B cell (primary cell): ENCODE measurements around the gene GIPC1. TPM values are rescaled to one million over a fixed set of nuclear protein-coding genes. Genes with fewer than 3 reads are reported as not detected.
A peak's percentile ranks its signal among the peaks of the same experiment; 100 is the strongest.

ENCODE experiments used
- ATAC-seq: fragments of 200-7000 bp; cut with Tn5 transposase; one replicate; pipeline ENCODE4 v1.10.0; 2021; ENCODE audit warnings: low read depth, mild to moderate bottlenecking, moderate number of reproducible peaks, moderate library complexity
- CTCF ChIA-PET: fragments of 350-600 bp; sonication (Branson Sonifier 250); formaldehyde crosslinking; loops from one replicate; lab custom pipeline; 2021; ENCODE audit warnings: antibody characterized with exemption, inconsistent platforms; lab: Charles Lee
- POLR2A ChIA-PET: fragments of 350-600 bp; sonication (Branson Sonifier 250); formaldehyde crosslinking; loops from one replicate; lab custom pipeline; 2021; ENCODE audit warnings: antibody characterized with exemption; lab: Charles Lee
- DNase-seq: peaks from one replicate; pipeline ENCODE4 v3.0.0; 2013
- H2AFZ ChIP-seq: 2 replicates; pipeline ENCODE4 v1.6.1; 2012; ENCODE audit warnings: mild to moderate bottlenecking, low read depth, low read length; ENCODE audit not compliant: insufficient read depth, poor library complexity, severe bottlenecking
- H3K27ac ChIP-seq, 2 donors: 1 replicate in 1 of 2; 2 replicates in 1 of 2; pipeline ENCODE4 v1.5.1; 2012 to 2013; ENCODE audit warnings: low read length in 2 of 2, mild to moderate bottlenecking in 2 of 2, moderate library complexity in 1 of 2
- H3K27me3 ChIP-seq, 4 experiments: fragments of 200-600 bp in 1 of 4; sonication (generic) in 1 of 4; replicated peaks in 1 of 4; 1 replicate in 2 of 4; 2 replicates in 2 of 4; pipeline versions ENCODE4 v1.6.1 to v1.7.0; 2013 to 2016; ENCODE audit warnings: low read length in 3 of 4, mild to moderate bottlenecking in 2 of 4, mixed read lengths in 1 of 4, moderate library complexity in 1 of 4; ENCODE audit not compliant: insufficient read depth in 4 of 4, control insufficient read depth in 3 of 4; ENCODE audit errors: control extremely low read depth in 1 of 4
- H3K36me3 ChIP-seq, 2 experiments: replicated peaks in 1 of 2; 1 replicate in 1 of 2; 2 replicates in 1 of 2; pipeline versions ENCODE4 v1.6.1 to v1.7.1; 2013; ENCODE audit warnings: low read length in 1 of 2; ENCODE audit not compliant: insufficient read depth in 2 of 2, control insufficient read depth in 1 of 2; ENCODE audit errors: control extremely low read depth in 1 of 2, extremely low read depth in 1 of 2
- H3K4me1 ChIP-seq, 2 donors: fragments of 200-600 bp in 1 of 2; sonication (generic) in 1 of 2; 1 replicate in 1 of 2; 2 replicates in 1 of 2; pipeline versions ENCODE4 v1.5.1 to v1.6.1; 2013 to 2017; ENCODE audit warnings: low read length in 2 of 2; ENCODE audit not compliant: control insufficient read depth in 2 of 2, insufficient read depth in 2 of 2
- H3K4me2 ChIP-seq: replicated peaks from 2 replicates; pipeline ENCODE3; 2012; ENCODE audit warnings: mild to moderate bottlenecking, low read depth, low read length; ENCODE audit not compliant: poor library complexity, severe bottlenecking
- H3K4me3 ChIP-seq, 5 experiments: fragments of 200-600 bp in 1 of 5; sonication (generic) in 1 of 5; 1 replicate in 3 of 5; 2 replicates in 2 of 5; pipeline versions ENCODE4 v1.5.1 to v1.7.0; 2011 to 2016; ENCODE audit warnings: low read length in 4 of 5, mild to moderate bottlenecking in 4 of 5, low read depth in 2 of 5, control low read depth in 1 of 5, moderate library complexity in 1 of 5; ENCODE audit not compliant: insufficient read depth in 1 of 5; ENCODE audit errors: control extremely low read depth in 1 of 5, extremely low read depth in 1 of 5
- H3K79me2 ChIP-seq: fragments of 200-600 bp; sonication (generic); one replicate; pipeline ENCODE4 v1.6.0; 2016; ENCODE audit warnings: low read length; ENCODE audit not compliant: control insufficient read depth, insufficient read depth
- H3K9ac ChIP-seq: fragments of 200-600 bp; sonication (generic); 2 replicates; pipeline ENCODE4 v1.6.1; 2017; ENCODE audit warnings: mild to moderate bottlenecking, low read length, moderate library complexity
- H3K9me3 ChIP-seq, 3 donors: one replicate each; pipeline versions ENCODE4 v1.6.1 to v1.7.1; 2013; ENCODE audit warnings: low read length in 2 of 3; ENCODE audit not compliant: control insufficient read depth in 2 of 3, insufficient read depth in 1 of 3; ENCODE audit errors: control extremely low read depth in 1 of 3
- H4K20me1 ChIP-seq: 2 replicates; pipeline ENCODE4 v1.6.0; 2012; ENCODE audit warnings: mild to moderate bottlenecking, low read length; ENCODE audit not compliant: insufficient read depth, control insufficient read depth, poor library complexity, severe bottlenecking
- H3K27ac Mint-ChIP-seq: one replicate; pipeline ENCODE4 v1.8.0; 2021; ENCODE audit warnings: mixed read lengths
- H3K27me3 Mint-ChIP-seq: one replicate; pipeline ENCODE4 v1.8.0; 2021; ENCODE audit warnings: mixed read lengths
- H3K4me1 Mint-ChIP-seq: one replicate; pipeline ENCODE4 v1.8.0; 2021; ENCODE audit warnings: mixed read lengths
- H3K4me3 Mint-ChIP-seq: one replicate; pipeline ENCODE4 v1.8.0; 2021; ENCODE audit warnings: mixed read lengths
- H3K9me3 Mint-ChIP-seq: one replicate; pipeline ENCODE4 v1.8.0; 2022; ENCODE audit warnings: mixed read lengths; ENCODE audit not compliant: insufficient read depth
- CTCF ChIP-seq: fragments of 200-600 bp; IDR thresholded peaks from one replicate; pipeline ENCODE4 v1.8.0; 2022; ENCODE audit warnings: antibody characterized with exemption, mild to moderate bottlenecking
- EZH2 ChIP-seq: IDR thresholded peaks from 2 replicates; pipeline ENCODE4 v1.6.1; 2012; ENCODE audit warnings: borderline replicate concordance, low read depth, mild to moderate bottlenecking, moderate library complexity, low read length; ENCODE audit not compliant: insufficient read depth, poor library complexity, severe bottlenecking
- WGBS: methylation state at CpG from one replicate; pipeline ENCODE4 v1.1.5; 2013; ENCODE audit warnings: missing lambda C conversion rate; ENCODE audit not compliant: insufficient coverage; 5-methylcytosine and 5-hydroxymethylcytosine counted together
- intact Hi-C: fragments of 100-400 bp; cut with micrococcal nuclease; formaldehyde crosslinking; loops from one replicate; pipeline ENCODE4 v1.10.0; 2022
- polyA plus RNA-seq: library from polyadenylated mRNA; depleted of rRNA; stranded (reverse); fragments of >200 nt; gene quantifications from 2 replicates; pipeline ENCODE4 v1.2.3, GENCODE V29; 2012
- total RNA-seq, 2 donors: library from RNA; stranded (reverse); fragments of 120-200 nt in 1 of 2; gene quantifications; 1 replicate in 1 of 2; 2 replicates in 1 of 2; pipeline versions ENCODE4 v1.2.3 to v1.2.4, GENCODE V29; 2013 to 2022

The GIPC1 gene
- total and polyA plus RNA-seq, 2 donors (not counting 1 experiment from before 2014, with no cell fraction given) = 11.3 to 12.0 TPM

DNA sequence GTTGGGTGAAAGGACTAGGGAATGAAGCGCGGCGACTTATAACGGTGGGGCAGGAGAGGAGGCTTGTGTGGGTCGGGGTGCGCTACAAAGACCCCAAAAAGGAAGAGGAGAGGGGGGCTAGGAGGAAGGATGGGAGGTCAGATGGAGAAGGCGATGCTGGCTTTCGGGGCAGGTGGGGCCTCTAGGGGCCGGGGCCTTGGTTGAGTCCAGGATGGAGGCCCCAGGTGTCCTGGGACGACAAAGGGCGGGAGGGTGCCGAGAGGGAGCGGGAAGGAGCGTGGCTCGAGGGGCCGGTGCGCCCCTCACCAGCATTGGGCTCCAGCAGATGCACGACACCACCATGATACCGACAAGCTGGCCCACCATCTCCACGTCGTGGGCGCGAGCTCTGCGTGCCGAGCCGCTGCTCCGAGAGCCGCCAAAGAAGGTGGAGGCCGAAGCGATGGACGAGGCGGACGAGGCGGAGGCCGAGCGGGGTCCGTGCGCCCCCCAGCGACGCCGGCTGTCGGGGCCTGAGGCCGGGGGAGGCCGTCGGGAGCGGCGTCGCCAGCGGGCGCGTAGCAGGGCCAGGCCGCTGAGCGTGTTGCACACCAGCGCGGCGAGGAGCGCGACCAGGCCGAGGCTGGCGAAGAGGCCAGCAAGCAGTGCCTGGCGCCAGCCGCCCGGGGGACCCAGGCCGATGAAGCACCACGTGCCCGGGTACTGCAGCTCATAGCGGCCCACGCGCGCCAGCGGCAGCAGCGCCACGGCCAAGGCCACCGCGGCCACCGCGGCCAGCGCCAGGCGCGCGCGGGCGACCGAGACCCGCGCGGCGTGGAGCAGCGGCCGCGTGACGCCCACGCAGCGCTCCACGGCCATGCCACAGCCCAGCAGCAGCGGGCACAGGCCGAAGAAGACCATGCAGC lies 22.6 kb downstream of the GIPC1 start:
- no peak overlapping the region for H3K9ac ChIP-seq
- Mint-ChIP-seq H3K4me1 (peaks cover 27% of the 10 kb centered on the region), H3K27me3 (peaks cover 28% of the 10 kb centered on the region), H3K27ac (no peak overlapping the region), H3K9me3 (no peaks in the 10 kb centered on the region), H3K4me3 (peak overlapping the region; percentile 61)
- DNase-seq (peak; percentile 60), ATAC-seq (no peak)
- H3K27me3 ChIP-seq = peaks cover 0 to 28% (median 14%) of the 10 kb centered on the region in 4 experiments
- peaks cover 0 to 18% of the 10 kb centered on the region in 2 experiments for H3K36me3 ChIP-seq
- H4K20me1 ChIP-seq = peaks cover 8% of the 10 kb centered on the region
- no peak overlapping the region for H3K27ac ChIP-seq
- peaks cover 0 to 6% (median 0%) of the 10 kb centered on the region in 3 donors for H3K9me3 ChIP-seq
- CTCF ChIA-PET = interaction anchor here (0.9 to 2.6 kb wide), 15 partner anchors 12 to 336 kb away, joined by 3 to 21 read pairs (median 4); partner anchors contain the start of genes DDX39A and GIPC1
- POLR2A ChIA-PET = no interaction called here
- peaks cover 21 to 27% of the 10 kb centered on the region in 2 donors for H3K4me1 ChIP-seq
- H3K4me3 ChIP-seq = no peak overlapping the region
- WGBS = 14% methylated on average over 97 of the region's 97 CpGs
- H3K79me2 ChIP-seq = no peaks in the 10 kb centered on the region
- H2AFZ ChIP-seq = no peak overlapping the region
- intact Hi-C loops = loop anchor here (2.0 kb wide), 1 partner anchor 55 kb away; the partner anchor contains the start of gene DDX39A
- TF ChIP-seq EZH2 (no peak), CTCF (no peak)
- peak overlapping the region; percentile 89 for H3K4me2 ChIP-seq
